ENCODE data around the gene HIPK1. TPM values are rescaled to one million over a fixed set of nuclear protein-coding genes. Genes with fewer than 3 reads are reported as not detected.

Gene HIPK1
- total RNA-seq, 1 experiment from 2014 or later = 48.2 TPM

GRCh38 chr1:113886417-113887401 lies 42.4 kb upstream of the HIPK1 start:
- Histone ChIP-seq H3K4me1 (no peaks in the 10 kb centered on the region), H3K27me3 (replicated peaks; ENCODE audit: control insufficient read depth, insufficient read depth, low read length) (no peaks in the 10 kb centered on the region), H3K36me3 (ENCODE audit: control insufficient read depth, insufficient read depth, low read length) (no peaks in the 10 kb centered on the region), H3K4me3 (ENCODE audit: low read depth, low read length) (no peak overlapping the region), H3K9me3 (no peaks in the 10 kb centered on the region)
- TF ChIP-seq, protein P1, sequence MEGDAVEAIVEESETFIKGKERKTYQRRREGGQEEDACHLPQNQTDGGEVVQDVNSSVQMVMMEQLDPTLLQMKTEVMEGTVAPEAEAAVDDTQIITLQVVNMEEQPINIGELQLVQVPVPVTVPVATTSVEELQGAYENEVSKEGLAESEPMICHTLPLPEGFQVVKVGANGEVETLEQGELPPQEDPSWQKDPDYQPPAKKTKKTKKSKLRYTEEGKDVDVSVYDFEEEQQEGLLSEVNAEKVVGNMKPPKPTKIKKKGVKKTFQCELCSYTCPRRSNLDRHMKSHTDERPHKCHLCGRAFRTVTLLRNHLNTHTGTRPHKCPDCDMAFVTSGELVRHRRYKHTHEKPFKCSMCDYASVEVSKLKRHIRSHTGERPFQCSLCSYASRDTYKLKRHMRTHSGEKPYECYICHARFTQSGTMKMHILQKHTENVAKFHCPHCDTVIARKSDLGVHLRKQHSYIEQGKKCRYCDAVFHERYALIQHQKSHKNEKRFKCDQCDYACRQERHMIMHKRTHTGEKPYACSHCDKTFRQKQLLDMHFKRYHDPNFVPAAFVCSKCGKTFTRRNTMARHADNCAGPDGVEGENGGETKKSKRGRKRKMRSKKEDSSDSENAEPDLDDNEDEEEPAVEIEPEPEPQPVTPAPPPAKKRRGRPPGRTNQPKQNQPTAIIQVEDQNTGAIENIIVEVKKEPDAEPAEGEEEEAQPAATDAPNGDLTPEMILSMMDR (IDR thresholded peaks at IDR 0.05; ENCODE audit: insufficient read depth in 1 of 2, low read depth in 1 of 2, low read length in 1 of 2, severe bottlenecking in 1 of 2, unreplicated experiment in 1 of 2) = no peak
- intact Hi-C loops (cut with micrococcal nuclease; ENCODE audit: unreplicated experiment) = no loop called here
- DNase-seq = no peak
- no TSS peak for BruUV-seq (replicated peaks)
- Mint-ChIP-seq H3K36me3 (ENCODE audit: insufficient read depth, unreplicated experiment) (no peaks in the 10 kb centered on the region), H3K27me3 (ENCODE audit: insufficient read depth, unreplicated experiment) (no peaks in the 10 kb centered on the region), H3K27ac (ENCODE audit: unreplicated experiment) (no peak overlapping the region), H3K4me1 (ENCODE audit: low read depth, unreplicated experiment) (peaks cover 5% of the 10 kb centered on the region), H3K4me3 (ENCODE audit: unreplicated experiment) (no peak overlapping the region), H3K9me3 (ENCODE audit: unreplicated experiment) (no peaks in the 10 kb centered on the region)
- ChIA-PET CTCF (no interaction called here), POLR2A (interaction anchor here (0.7 kb wide), 1 partner anchor 65 kb away, joined by 3 read pairs; no protein-coding TSS in a partner anchor)

GRCh38 chr1:113887402-113888175 lies 41.5 kb upstream of the HIPK1 start, which contains the start of gene BCL2L15:
Gene BCL2L15, minus strand, starts transcription at chr1:113887581. Its CDS starts 206 bp downstream, at chr1:113887375.
- DNase-seq = no peak
- H3K27me3 ChIP-seq (replicated peaks; ENCODE audit: control insufficient read depth, insufficient read depth, low read length) = no peaks in the 10 kb centered on the region
- intact Hi-C loops (cut with micrococcal nuclease; ENCODE audit: unreplicated experiment) = no loop called here
- no peak within 1 kb of the TSS for H3K4me3 ChIP-seq (ENCODE audit: low read depth, low read length)
- H3K9me3 Mint-ChIP-seq (ENCODE audit: unreplicated experiment) = no peaks in the 10 kb centered on the region
- no peak within 1 kb of the TSS for H3K27ac Mint-ChIP-seq (ENCODE audit: unreplicated experiment)
- H3K36me3 ChIP-seq (ENCODE audit: control insufficient read depth, insufficient read depth, low read length) = no peaks in the 10 kb centered on the region
- H3K4me1 ChIP-seq = no peaks in the 10 kb centered on the region
- BruUV-seq (replicated peaks) = no TSS peak
- H3K27me3 Mint-ChIP-seq (ENCODE audit: insufficient read depth, unreplicated experiment) = no peaks in the 10 kb centered on the region
- no peaks in the 10 kb centered on the region for H3K9me3 ChIP-seq
- H3K4me3 Mint-ChIP-seq (ENCODE audit: unreplicated experiment) = no peak within 1 kb of the TSS
- TF ChIP-seq, protein P1 (IDR thresholded peaks at IDR 0.05; ENCODE audit: insufficient read depth in 1 of 2, low read depth in 1 of 2, low read length in 1 of 2, severe bottlenecking in 1 of 2, unreplicated experiment in 1 of 2) = no peak
- POLR2A ChIA-PET = no interaction called here
- H3K4me1 Mint-ChIP-seq (ENCODE audit: low read depth, unreplicated experiment) = peaks cover 5% of the 10 kb centered on the region
- CTCF ChIA-PET = no interaction called here
- no peaks in the 10 kb centered on the region for H3K36me3 Mint-ChIP-seq (ENCODE audit: insufficient read depth, unreplicated experiment)

DNA sequence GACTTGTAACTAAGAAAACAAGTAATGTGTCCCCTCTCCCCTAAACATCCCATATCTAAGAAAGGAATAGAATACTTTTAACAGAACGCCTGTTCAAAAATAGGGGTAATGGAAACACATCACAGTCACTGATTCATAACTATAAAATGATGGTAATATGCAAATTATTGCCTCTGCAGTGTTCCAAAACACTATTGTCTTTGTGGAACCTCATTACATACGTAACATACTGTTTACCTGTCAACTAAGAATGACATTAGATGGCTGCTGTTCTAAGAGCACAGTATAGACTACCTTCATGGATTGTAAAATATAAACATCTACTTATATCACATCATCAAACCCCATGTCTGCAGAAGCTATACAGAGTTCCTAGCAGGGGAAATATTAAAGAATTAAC lies 38.3 kb upstream of the HIPK1 start:
- Mint-ChIP-seq H3K27ac (ENCODE audit: unreplicated experiment) (no peak overlapping the region), H3K9me3 (ENCODE audit: unreplicated experiment) (no peaks in the 10 kb centered on the region), H3K4me1 (ENCODE audit: low read depth, unreplicated experiment) (peaks cover 5% of the 10 kb centered on the region), H3K4me3 (ENCODE audit: unreplicated experiment) (no peak overlapping the region), H3K36me3 (ENCODE audit: insufficient read depth, unreplicated experiment) (no peaks in the 10 kb centered on the region), H3K27me3 (ENCODE audit: insufficient read depth, unreplicated experiment) (no peaks in the 10 kb centered on the region)
- no peaks in the 10 kb centered on the region for H3K36me3 ChIP-seq (ENCODE audit: control insufficient read depth, insufficient read depth, low read length)
- TF ChIP-seq, protein P1 (IDR thresholded peaks at IDR 0.05; ENCODE audit: insufficient read depth in 1 of 2, low read depth in 1 of 2, low read length in 1 of 2, severe bottlenecking in 1 of 2, unreplicated experiment in 1 of 2) = no peak
- H3K4me1 ChIP-seq = no peaks in the 10 kb centered on the region
- intact Hi-C loops (cut with micrococcal nuclease; ENCODE audit: unreplicated experiment) = no loop called here
- no peak overlapping the region for H3K4me3 ChIP-seq (ENCODE audit: low read depth, low read length)
- ChIA-PET CTCF (no interaction called here), POLR2A (no interaction called here)
- DNase-seq = no peak
- no peaks in the 10 kb centered on the region for H3K9me3 ChIP-seq
- BruUV-seq (replicated peaks) = no TSS peak
- no peaks in the 10 kb centered on the region for H3K27me3 ChIP-seq (replicated peaks; ENCODE audit: control insufficient read depth, insufficient read depth, low read length)

All from Caco-2 (cell line).